AG20443 (cell line): Measurements from ENCODE around the gene SERTAD2.

Experiments used
- DNase-seq: peaks from one replicate; pipeline ENCODE4 v3.0.0; 2012; ENCODE audit warnings: low spot score, mixed read lengths

The SERTAD2 gene

DNA sequence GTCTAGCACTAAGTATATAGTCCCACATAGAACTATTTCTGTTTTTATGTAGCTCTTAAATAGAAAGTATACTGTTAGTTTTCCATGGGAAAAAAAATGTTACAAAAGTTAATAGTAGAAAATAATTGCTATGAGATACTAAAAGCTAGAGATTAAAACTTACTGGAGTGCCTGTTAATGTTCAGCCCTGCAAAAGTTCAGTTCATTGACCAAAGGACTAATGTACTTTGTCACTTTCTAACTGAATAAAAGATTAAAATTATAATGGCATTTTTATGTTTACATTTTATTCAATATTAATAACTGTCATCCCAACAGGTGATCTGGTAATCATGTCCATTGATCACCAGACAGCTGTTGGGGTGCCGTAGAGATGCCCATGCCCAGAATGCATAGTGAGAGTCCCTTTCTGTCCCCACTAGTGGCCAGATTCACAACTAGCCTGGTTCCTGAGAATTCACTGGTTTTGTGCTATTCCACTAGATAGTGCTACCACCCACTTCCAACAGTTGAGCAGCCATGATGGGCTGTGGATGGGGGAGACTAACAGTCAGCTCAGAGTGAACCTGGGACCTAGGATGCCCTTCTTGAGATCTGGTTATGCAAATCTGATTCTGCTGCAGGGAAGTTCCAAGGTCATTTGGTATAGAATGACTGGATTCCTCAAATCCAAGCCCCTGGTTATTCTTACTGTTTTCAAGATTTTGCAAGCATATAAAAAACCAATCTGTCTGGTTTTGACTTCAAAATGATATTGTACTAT lies 71.8 kb downstream of the SERTAD2 start:
- DNase-seq = no peak
